ENCODE data around the gene KCNV2.

KCNV2 gene

DNA sequence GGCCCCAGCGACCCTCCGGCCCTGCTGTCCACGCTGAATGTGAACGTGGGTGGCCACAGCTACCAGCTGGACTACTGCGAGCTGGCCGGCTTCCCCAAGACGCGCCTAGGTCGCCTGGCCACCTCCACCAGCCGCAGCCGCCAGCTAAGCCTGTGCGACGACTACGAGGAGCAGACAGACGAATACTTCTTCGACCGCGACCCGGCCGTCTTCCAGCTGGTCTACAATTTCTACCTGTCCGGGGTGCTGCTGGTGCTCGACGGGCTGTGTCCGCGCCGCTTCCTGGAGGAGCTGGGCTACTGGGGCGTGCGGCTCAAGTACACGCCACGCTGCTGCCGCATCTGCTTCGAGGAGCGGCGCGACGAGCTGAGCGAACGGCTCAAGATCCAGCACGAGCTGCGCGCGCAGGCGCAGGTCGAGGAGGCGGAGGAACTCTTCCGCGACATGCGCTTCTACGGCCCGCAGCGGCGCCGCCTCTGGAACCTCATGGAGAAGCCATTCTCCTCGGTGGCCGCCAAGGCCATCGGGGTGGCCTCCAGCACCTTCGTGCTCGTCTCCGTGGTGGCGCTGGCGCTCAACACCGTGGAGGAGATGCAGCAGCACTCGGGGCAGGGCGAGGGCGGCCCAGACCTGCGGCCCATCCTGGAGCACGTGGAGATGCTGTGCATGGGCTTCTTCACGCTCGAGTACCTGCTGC, 839 bp downstream of the KCNV2 start:
- TF ChIP-seq, protein P1, sequence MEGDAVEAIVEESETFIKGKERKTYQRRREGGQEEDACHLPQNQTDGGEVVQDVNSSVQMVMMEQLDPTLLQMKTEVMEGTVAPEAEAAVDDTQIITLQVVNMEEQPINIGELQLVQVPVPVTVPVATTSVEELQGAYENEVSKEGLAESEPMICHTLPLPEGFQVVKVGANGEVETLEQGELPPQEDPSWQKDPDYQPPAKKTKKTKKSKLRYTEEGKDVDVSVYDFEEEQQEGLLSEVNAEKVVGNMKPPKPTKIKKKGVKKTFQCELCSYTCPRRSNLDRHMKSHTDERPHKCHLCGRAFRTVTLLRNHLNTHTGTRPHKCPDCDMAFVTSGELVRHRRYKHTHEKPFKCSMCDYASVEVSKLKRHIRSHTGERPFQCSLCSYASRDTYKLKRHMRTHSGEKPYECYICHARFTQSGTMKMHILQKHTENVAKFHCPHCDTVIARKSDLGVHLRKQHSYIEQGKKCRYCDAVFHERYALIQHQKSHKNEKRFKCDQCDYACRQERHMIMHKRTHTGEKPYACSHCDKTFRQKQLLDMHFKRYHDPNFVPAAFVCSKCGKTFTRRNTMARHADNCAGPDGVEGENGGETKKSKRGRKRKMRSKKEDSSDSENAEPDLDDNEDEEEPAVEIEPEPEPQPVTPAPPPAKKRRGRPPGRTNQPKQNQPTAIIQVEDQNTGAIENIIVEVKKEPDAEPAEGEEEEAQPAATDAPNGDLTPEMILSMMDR (IDR thresholded peaks at IDR 0.05; ENCODE audit: borderline replicate concordance, insufficient read depth, low read depth, low read length) = no peak
- H3K4me3 ChIP-seq (ENCODE audit: low read depth, low read length) = no peak overlapping the region

DNA sequence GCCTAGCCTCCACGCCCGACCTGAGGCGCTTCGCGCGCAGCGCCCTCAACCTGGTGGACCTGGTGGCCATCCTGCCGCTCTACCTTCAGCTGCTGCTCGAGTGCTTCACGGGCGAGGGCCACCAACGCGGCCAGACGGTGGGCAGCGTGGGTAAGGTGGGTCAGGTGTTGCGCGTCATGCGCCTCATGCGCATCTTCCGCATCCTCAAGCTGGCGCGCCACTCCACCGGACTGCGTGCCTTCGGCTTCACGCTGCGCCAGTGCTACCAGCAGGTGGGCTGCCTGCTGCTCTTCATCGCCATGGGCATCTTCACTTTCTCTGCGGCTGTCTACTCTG, 1.4 kb downstream of the KCNV2 start:
- TF ChIP-seq, protein P1 (IDR thresholded peaks at IDR 0.05; ENCODE audit: borderline replicate concordance, insufficient read depth, low read depth, low read length) = no peak
- no peak overlapping the region for H3K4me3 ChIP-seq (ENCODE audit: low read depth, low read length)

DNA sequence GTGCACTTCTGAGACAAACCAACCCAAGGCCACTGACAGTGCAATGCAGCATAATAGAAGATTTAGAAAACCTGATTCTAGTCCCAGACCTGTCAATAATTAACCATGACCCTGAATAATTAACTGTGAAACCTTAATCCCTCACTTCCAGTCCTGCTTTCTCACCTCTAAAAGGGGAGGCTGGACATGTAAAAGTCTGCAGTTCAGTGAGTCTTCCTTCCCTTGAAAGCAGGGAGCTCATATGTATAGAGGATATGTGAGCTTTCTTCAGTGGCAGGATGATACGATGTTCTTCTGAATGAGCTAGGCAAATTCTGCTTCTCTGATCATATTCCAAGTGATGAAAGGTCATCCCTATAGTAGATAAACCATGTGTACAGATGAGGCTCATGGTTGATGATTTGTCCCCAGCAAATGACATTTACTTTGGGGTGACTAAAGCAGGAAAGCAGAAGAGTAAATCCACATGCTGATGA, 2.9 kb downstream of the KCNV2 start:
- no peak overlapping the region for H3K4me3 ChIP-seq (ENCODE audit: low read depth, low read length)
- TF ChIP-seq, protein P1 (IDR thresholded peaks at IDR 0.05; ENCODE audit: borderline replicate concordance, insufficient read depth, low read depth, low read length) = no peak

DNA sequence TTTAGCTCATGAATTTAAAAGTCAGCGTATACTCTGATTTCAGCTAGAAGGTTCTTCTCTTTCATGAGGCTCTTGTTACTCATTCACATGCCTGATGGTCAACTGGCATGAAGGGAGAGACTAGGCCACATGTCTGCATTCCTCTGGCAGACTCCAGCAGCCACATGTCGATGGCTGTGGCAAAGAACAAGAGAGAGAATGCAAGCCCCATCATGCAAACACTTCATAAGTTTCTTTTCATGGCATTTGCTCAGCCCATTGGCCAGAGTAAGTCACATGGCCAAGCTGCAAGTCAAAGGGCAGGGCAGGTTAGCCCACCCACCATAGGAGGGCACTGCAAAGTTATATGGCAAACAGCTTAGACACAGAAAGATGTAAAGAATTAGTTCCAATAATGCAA, 5.4 kb downstream of the KCNV2 start:
- no peak overlapping the region for H3K4me3 ChIP-seq (ENCODE audit: low read depth, low read length)
- TF ChIP-seq, protein P1 (IDR thresholded peaks at IDR 0.05; ENCODE audit: borderline replicate concordance, insufficient read depth, low read depth, low read length) = no peak

DNA sequence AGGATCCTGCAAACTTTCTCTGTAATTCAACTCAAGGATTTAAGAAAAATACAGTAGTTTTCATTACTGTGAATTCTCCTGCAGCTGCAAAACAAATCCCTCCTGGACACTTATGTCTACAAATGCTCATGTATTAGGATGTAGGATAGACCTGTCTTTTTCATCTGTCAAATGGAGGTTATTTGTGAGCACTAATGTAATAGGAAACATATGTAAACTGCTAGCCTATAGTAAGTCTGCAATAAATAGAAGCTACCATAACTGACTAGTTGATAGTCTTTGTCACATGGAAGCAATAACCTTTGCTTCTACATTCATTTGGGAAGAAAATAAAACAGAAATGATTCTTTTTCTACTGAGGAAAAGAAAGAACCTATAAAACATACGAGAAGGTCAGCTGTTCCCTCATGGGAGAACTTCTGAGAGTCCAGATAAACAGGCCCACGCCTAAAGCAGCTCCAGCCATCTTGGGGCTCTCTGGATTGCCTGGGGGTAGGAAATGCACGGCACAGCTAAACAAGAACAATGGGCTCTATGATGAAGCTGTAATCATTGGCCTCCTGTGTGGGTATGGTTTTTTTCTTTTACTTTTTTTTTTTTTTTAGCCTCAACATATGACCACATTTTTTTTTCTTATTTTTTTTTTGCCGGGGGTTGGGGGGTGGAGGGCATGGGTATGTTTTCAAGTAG, 6.2 kb downstream of the KCNV2 start:
- TF ChIP-seq, protein P1 (IDR thresholded peaks at IDR 0.05; ENCODE audit: borderline replicate concordance, insufficient read depth, low read depth, low read length) = no peak
- no peak overlapping the region for H3K4me3 ChIP-seq (ENCODE audit: low read depth, low read length)

DNA sequence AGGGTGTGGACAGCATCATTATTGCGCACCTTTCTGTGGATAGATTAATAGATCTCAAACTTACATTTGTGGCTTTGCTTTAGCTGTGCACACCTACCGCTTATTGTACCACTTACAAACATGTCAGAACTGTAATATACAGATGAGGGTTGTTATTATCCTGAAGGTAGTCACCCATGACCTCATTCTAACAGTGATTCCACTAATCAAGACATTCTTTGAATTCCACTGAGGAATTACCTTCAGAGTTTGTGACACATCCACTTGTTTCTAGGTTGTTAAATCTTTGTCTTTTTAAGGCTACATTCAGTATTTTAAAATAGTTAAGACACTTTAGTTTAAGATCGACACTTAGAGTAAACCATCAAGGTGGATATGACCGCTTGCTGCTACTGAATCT, 7.8 kb downstream of the KCNV2 start:
- no peak overlapping the region for H3K4me3 ChIP-seq (ENCODE audit: low read depth, low read length)
- TF ChIP-seq, protein P1 (IDR thresholded peaks at IDR 0.05; ENCODE audit: borderline replicate concordance, insufficient read depth, low read depth, low read length) = no peak
